Activated CD8-positive, alpha-beta T cell treated with anti-CD3 and anti-CD28 coated beads for 36 hours (primary cell): ENCODE results near the gene LATS1. TPM values are rescaled to one million over a fixed set of nuclear protein-coding genes. Genes with fewer than 3 reads are reported as not detected.

Experiments used
- ATAC-seq: fragments of 200-7000 bp; cut with Tn5 transposase; one replicate; pipeline ENCODE4 v1.10.0; 2021; ENCODE audit warnings: mild to moderate bottlenecking, moderate library complexity
- CTCF ChIA-PET: fragments of 350-600 bp; sonication (Branson Sonifier 250); formaldehyde crosslinking; loops from one replicate; lab custom pipeline; 2021; ENCODE audit warnings: antibody characterized with exemption; lab: Charles Lee
- POLR2A ChIA-PET: fragments of 350-600 bp; sonication (Branson Sonifier 250); formaldehyde crosslinking; loops from one replicate; lab custom pipeline; 2021; ENCODE audit warnings: antibody characterized with exemption; lab: Charles Lee
- DNase-seq: peaks from one replicate; pipeline ENCODE4 v3.0.0-alpha.2; 2020
- H3K27ac Mint-ChIP-seq: one replicate; pipeline ENCODE4 v1.8.0; 2021; ENCODE audit warnings: mild to moderate bottlenecking, mixed read lengths
- H3K27me3 Mint-ChIP-seq: one replicate; pipeline ENCODE4 v1.8.0; 2021; ENCODE audit warnings: mixed read lengths
- H3K36me3 Mint-ChIP-seq: one replicate; pipeline ENCODE4 v1.8.0; 2021; ENCODE audit warnings: low read depth, mixed read lengths
- H3K4me1 Mint-ChIP-seq: one replicate; pipeline ENCODE4 v1.8.0; 2021; ENCODE audit warnings: low read depth, mixed read lengths
- H3K4me3 Mint-ChIP-seq: one replicate; pipeline ENCODE4 v1.8.0; 2021; ENCODE audit warnings: mild to moderate bottlenecking, moderate library complexity, mixed read lengths
- H3K9me3 Mint-ChIP-seq: one replicate; pipeline ENCODE4 v1.8.0; 2021; ENCODE audit warnings: mixed read lengths
- CTCF ChIP-seq: fragments of 200-600 bp; IDR thresholded peaks from one replicate; pipeline ENCODE4 v1.8.0; 2022; ENCODE audit warnings: antibody characterized with exemption, mild to moderate bottlenecking
- intact Hi-C: fragments of 100-400 bp; cut with micrococcal nuclease; formaldehyde crosslinking; loops from one replicate; pipeline ENCODE4 v1.10.0; 2022
- total RNA-seq, 2 experiments: library from RNA; stranded (reverse); gene quantifications; one replicate each; pipeline ENCODE4 v1.2.3, GENCODE V29; 2021

The LATS1 gene
- total RNA-seq, 2 experiments from 2014 or later: 21.1 to 21.2 TPM

DNA sequence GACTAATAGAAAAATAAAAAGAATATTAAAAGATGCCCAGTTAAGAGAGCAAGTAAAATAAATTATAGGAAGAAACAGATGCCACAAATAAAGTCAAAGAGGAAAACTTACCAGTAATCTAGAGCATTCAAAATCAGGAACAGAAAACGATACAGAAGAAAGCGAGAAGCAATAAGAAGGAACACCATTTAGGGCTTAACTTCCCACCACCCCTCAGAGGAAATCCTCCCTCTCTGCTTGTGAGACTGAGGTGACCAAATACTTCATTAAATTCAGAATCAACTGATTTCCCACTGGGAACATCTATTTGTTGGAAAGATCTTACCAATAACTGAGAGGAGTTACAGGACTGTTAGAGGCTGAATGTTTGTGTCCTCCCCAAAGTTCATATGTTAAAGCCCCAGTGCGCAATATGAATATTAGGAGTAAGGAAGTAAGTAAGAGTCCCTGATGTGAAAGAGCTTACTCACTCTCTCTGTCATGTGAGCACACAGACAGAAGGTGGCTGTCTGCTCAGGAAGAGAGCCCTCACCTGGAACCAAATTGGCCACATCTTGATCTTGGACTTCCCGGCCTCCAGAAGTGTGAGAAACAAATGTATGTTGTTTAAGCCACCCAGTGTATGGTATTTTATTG is 88.9 kb downstream of the LATS1 start:
- H3K4me1 Mint-ChIP-seq: peaks cover 11% of the 10 kb centered on the region
- ATAC-seq (peak; percentile 61), DNase-seq (no peak)
- H3K27me3 Mint-ChIP-seq: no peaks in the 10 kb centered on the region
- H3K4me3 Mint-ChIP-seq: no peak overlapping the region
- no peak for TF ChIP-seq CTCF
- peak overlapping the region; percentile 70 for H3K27ac Mint-ChIP-seq
- intact Hi-C loops: no loop called here
- ChIA-PET POLR2A (no interaction called here), CTCF (interaction anchor here (0.7 kb wide), 1 partner anchor 24 kb away, joined by 3 read pairs; no protein-coding TSS in a partner anchor)
- H3K36me3 Mint-ChIP-seq: peaks cover 11% of the 10 kb centered on the region
- H3K9me3 Mint-ChIP-seq: no peaks in the 10 kb centered on the region

GRCh38 chr6:149627672-149628071 is 90.2 kb downstream of the LATS1 start:
- ChIA-PET POLR2A (no interaction called here), CTCF (interaction anchor here (1.0 kb wide), 1 partner anchor 19 kb away, joined by 3 read pairs; no protein-coding TSS in a partner anchor)
- intact Hi-C loops: no loop called here
- Mint-ChIP-seq H3K27me3 (no peaks in the 10 kb centered on the region), H3K27ac (peak overlapping the region; percentile 39), H3K36me3 (peaks cover 15% of the 10 kb centered on the region), H3K4me1 (peaks cover 11% of the 10 kb centered on the region), H3K4me3 (no peak overlapping the region), H3K9me3 (no peaks in the 10 kb centered on the region)
- ATAC-seq (no peak), DNase-seq (no peak)
- no peak for TF ChIP-seq CTCF

- Mint-ChIP-seq H3K4me1 (peaks cover 3% of the 10 kb centered on the region), H3K4me3 (no peak overlapping the region), H3K36me3 (peaks cover 46% of the 10 kb centered on the region), H3K27ac (no peak overlapping the region), H3K9me3 (peaks cover 3% of the 10 kb centered on the region), H3K27me3 (no peaks in the 10 kb centered on the region)
- no peak for DNase-seq
- TF ChIP-seq CTCF: no peak
- CTCF ChIA-PET: no interaction called here
- POLR2A ChIA-PET: interaction anchor here (0.6 kb wide), 1 partner anchor 123 kb away, joined by 3 read pairs; no protein-coding TSS in a partner anchor
- intact Hi-C loops: no loop called here
- no peak for ATAC-seq
These were observed 102.1 kb downstream of the LATS1 start for GRCh38 chr6:149615805-149616204.

- Mint-ChIP-seq H3K4me3 (no peak overlapping the region), H3K9me3 (peaks cover 3% of the 10 kb centered on the region), H3K4me1 (peaks cover 7% of the 10 kb centered on the region), H3K36me3 (peaks cover 39% of the 10 kb centered on the region), H3K27me3 (no peaks in the 10 kb centered on the region), H3K27ac (no peak overlapping the region)
- DNase-seq (no peak), ATAC-seq (no peak)
- no peak for TF ChIP-seq CTCF
- intact Hi-C loops: no loop called here
- POLR2A ChIA-PET: no interaction called here
- CTCF ChIA-PET: interaction anchor here (2.1 kb wide), 1 partner anchor 11 kb away, joined by 6 read pairs; no protein-coding TSS in a partner anchor
These were observed 103.6 kb downstream of the LATS1 start for GRCh38 chr6:149614337-149614736.

GRCh38 chr6:149608381-149608982 is 109.4 kb downstream of the LATS1 start:
- H3K27ac Mint-ChIP-seq: no peak overlapping the region
- ChIA-PET POLR2A (interaction anchor here (0.6 to 1.2 kb wide), 2 partner anchors 21 to 216 kb away, joined by 3 read pairs; no protein-coding TSS in a partner anchor), CTCF (interaction anchor here (0.7 to 1.2 kb wide), 4 partner anchors 9 to 49 kb away, joined by 3 to 5 read pairs (median 3); no protein-coding TSS in a partner anchor)

More at GRCh38 chr6:149608381-149608982, 109.4 kb downstream of the LATS1 start:
- no peak for TF ChIP-seq CTCF
- Mint-ChIP-seq H3K4me1 (peaks cover 9% of the 10 kb centered on the region), H3K27me3 (no peaks in the 10 kb centered on the region), H3K4me3 (no peak overlapping the region), H3K9me3 (peaks cover 3% of the 10 kb centered on the region), H3K36me3 (peaks cover 16% of the 10 kb centered on the region)
- intact Hi-C loops: no loop called here
- DNase-seq (no peak), ATAC-seq (no peak)
